CD4-positive, alpha-beta memory T cell (primary cell): ENCODE results near the gene SEC14L1. TPM values are rescaled to one million over a fixed set of nuclear protein-coding genes. Genes with fewer than 3 reads are reported as not detected.

Source experiments
- CTCF ChIA-PET: fragments of 350-600 bp; sonication (Branson Sonifier 250); formaldehyde crosslinking; loops from one replicate; lab custom pipeline; 2021; ENCODE audit warnings: inconsistent platforms; ENCODE audit not compliant: partially characterized antibody; lab: Charles Lee
- POLR2A ChIA-PET: fragments of 350-600 bp; sonication (Branson Sonifier 250); formaldehyde crosslinking; loops from one replicate; lab custom pipeline; 2021; ENCODE audit not compliant: partially characterized antibody; lab: Charles Lee
- DNase-seq, 5 donors: peaks; one replicate each; pipeline versions ENCODE4 v3.0.0 to v3.0.0-alpha.2; 2020 to 2022; ENCODE audit warnings: mixed read lengths in 1 of 5
- H3K27ac ChIP-seq: one replicate; pipeline ENCODE4 v1.7.0; 2013; ENCODE audit warnings: low read depth, low read length
- H3K27me3 ChIP-seq: 2 replicates; pipeline ENCODE4 v1.7.0; 2013; ENCODE audit warnings: mild to moderate bottlenecking, low read length, moderate library complexity; ENCODE audit not compliant: insufficient read depth
- H3K36me3 ChIP-seq: 2 replicates; pipeline ENCODE4 v1.7.0; 2013; ENCODE audit warnings: mild to moderate bottlenecking, low read length, moderate library complexity; ENCODE audit not compliant: insufficient read depth
- H3K4me1 ChIP-seq: 2 replicates; pipeline ENCODE4 v1.7.0; 2013; ENCODE audit warnings: mild to moderate bottlenecking, low read length, moderate library complexity; ENCODE audit not compliant: insufficient read depth
- H3K4me3 ChIP-seq, 2 donors: one replicate each; pipeline ENCODE4 v1.7.0; 2013; ENCODE audit warnings: low read length in 2 of 2, mild to moderate bottlenecking in 1 of 2
- H3K9me3 ChIP-seq, 2 donors: one replicate each; pipeline ENCODE4 v1.7.0; 2013; ENCODE audit warnings: low read length in 2 of 2, control low read depth in 1 of 2; ENCODE audit not compliant: control insufficient read depth in 1 of 2
- H3K27ac Mint-ChIP-seq, 7 donors: one replicate each; pipeline ENCODE4 v1.8.0; 2020 to 2021; ENCODE audit warnings: mixed read lengths in 7 of 7, mild to moderate bottlenecking in 6 of 7, inconsistent platforms in 3 of 7, moderate library complexity in 3 of 7
- H3K27me3 Mint-ChIP-seq, 2 donors: one replicate each; pipeline ENCODE4 v1.8.0; 2020 to 2021; ENCODE audit warnings: mixed read lengths in 2 of 2
- H3K36me3 Mint-ChIP-seq, 2 donors: one replicate each; pipeline ENCODE4 v1.8.0; 2020 to 2021; ENCODE audit warnings: mixed read lengths in 2 of 2, inconsistent platforms in 1 of 2, mild to moderate bottlenecking in 1 of 2
- H3K4me1 Mint-ChIP-seq, 4 donors: one replicate each; pipeline ENCODE4 v1.8.0; 2020 to 2021; ENCODE audit warnings: mixed read lengths in 4 of 4, mild to moderate bottlenecking in 1 of 4
- H3K4me3 Mint-ChIP-seq, 8 donors: one replicate each; pipeline ENCODE4 v1.8.0; 2020 to 2021; ENCODE audit warnings: mixed read lengths in 8 of 8, mild to moderate bottlenecking in 7 of 8, moderate library complexity in 6 of 8, inconsistent platforms in 3 of 8
- H3K9me3 Mint-ChIP-seq, 8 donors: one replicate each; pipeline ENCODE4 v1.8.0; 2020 to 2021; ENCODE audit warnings: mixed read lengths in 8 of 8, mild to moderate bottlenecking in 5 of 8, inconsistent platforms in 3 of 8, moderate library complexity in 1 of 8
- intact Hi-C: fragments of 100-400 bp; cut with micrococcal nuclease; formaldehyde crosslinking; loops from one replicate; pipeline ENCODE4 v1.15.1; 2023
- polyA plus RNA-seq, 2 donors: library from polyadenylated mRNA; unstranded; fragments of 300-500 nt; fragmentation: Illumina TruSeq; gene quantifications; one replicate each; pipeline ENCODE4 v1.2.3, GENCODE V29; 2021
- total RNA-seq, 2 experiments: library from RNA; stranded (reverse); gene quantifications; one replicate each; pipeline ENCODE4 v1.2.3, GENCODE V29; 2021

Gene SEC14L1
- total and polyA plus RNA-seq, 4 experiments from 2014 or later, result 8.9 to 35.5 (median 25.9) TPM

DNA sequence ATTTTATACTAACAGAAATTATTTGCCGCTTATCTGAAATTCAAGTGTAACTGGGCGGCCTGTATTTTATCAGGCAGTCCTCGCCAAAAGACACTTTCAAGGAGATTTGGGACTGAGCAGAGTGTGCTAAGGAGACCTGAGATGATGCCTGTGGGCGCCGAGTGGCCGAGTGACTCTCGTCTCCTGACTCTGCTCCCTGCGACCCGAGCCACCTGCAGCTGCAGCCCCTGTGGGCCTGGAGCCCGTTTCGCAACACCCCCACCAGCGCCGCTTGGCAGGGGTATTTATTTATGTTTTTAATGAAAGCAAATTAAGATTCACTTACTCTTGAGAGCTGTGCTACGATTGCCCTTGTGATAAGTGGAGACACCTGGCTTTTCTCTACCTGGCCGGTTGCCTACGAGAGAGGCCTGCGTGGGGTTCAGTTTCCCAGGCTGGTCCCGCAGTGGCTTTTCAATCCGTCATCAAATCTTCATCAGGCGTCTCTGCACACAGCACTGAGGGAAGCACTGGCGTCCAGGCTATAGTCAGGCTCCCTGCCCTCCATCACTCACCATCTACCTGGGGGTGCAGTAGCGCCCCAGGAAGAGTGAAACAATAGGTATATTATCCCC, 124.0 kb downstream of the SEC14L1 start:
- Mint-ChIP-seq H3K36me3 (no peaks in the 10 kb centered on the region), H3K4me1 (no peaks in the 10 kb centered on the region), H3K27me3 (peaks cover 1 to 5% of the 10 kb centered on the region in 2 donors), H3K9me3 (peaks cover 0 to 2% (median 0%) of the 10 kb centered on the region in 8 donors), H3K27ac (no peak overlapping the region), H3K4me3 (no peak overlapping the region)
- ChIA-PET CTCF (no interaction called here), POLR2A (no interaction called here)
- no peak for DNase-seq
- Histone ChIP-seq H3K4me3 (no peak overlapping the region), H3K27ac (no peak overlapping the region), H3K27me3 (no peaks in the 10 kb centered on the region), H3K36me3 (no peaks in the 10 kb centered on the region), H3K9me3 (no peaks in the 10 kb centered on the region), H3K4me1 (no peaks in the 10 kb centered on the region)
- intact Hi-C loops, result no loop called here

DNA sequence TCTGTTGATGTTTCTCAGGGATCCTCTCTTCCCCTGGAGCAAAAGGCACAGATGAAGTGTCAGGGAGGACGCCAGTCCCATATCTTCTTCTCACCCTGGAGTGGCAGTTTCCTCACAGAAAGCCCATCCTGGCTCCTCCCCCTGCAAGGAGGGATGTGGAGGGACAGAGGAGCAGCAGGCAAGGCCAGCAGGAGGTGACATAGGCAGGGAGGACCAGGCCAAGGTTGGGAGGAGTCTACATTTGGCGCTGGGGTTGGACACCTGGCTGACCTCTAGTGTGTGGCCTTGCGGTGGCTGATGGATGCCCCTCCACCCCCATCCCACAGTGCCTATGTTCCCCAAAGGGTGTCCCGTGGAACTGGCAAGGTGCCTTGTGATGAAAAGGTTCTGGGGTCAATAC, 125.4 kb downstream of the SEC14L1 start:
- POLR2A ChIA-PET, result no interaction called here
- no peak overlapping the region for H3K4me3 Mint-ChIP-seq
- Histone ChIP-seq H3K27ac (no peak overlapping the region), H3K9me3 (no peaks in the 10 kb centered on the region), H3K4me1 (no peaks in the 10 kb centered on the region), H3K27me3 (no peaks in the 10 kb centered on the region), H3K4me3 (no peak overlapping the region), H3K36me3 (no peaks in the 10 kb centered on the region)
- no peak overlapping the region for H3K27ac Mint-ChIP-seq
- CTCF ChIA-PET, result interaction anchor here (0.6 kb wide), 1 partner anchor 770 kb away, joined by 3 read pairs; no protein-coding TSS in a partner anchor
- intact Hi-C loops, result no loop called here
- no peaks in the 10 kb centered on the region for H3K4me1 Mint-ChIP-seq
- peaks cover 0 to 3% of the 10 kb centered on the region in 2 donors for H3K27me3 Mint-ChIP-seq
- no peak for DNase-seq
- peaks cover 0 to 2% (median 0%) of the 10 kb centered on the region in 8 donors for H3K9me3 Mint-ChIP-seq
- H3K36me3 Mint-ChIP-seq, result no peaks in the 10 kb centered on the region
